ENCODE data around the gene ACOT13.

- TF ChIP-seq ELF4 (IDR thresholded peaks at IDR 0.05) (no peak), SP1 (IDR thresholded peaks at IDR 0.05) (no peak), NFRKB (IDR thresholded peaks at IDR 0.05) (no peak), PKNOX1 (IDR thresholded peaks at IDR 0.05) (no peak), FOXM1 (IDR thresholded peaks at IDR 0.05; ENCODE audit: borderline replicate concordance) (no peak), ZNF384 (IDR thresholded peaks at IDR 0.05) (no peak), LEF1 (IDR thresholded peaks at IDR 0.05; ENCODE audit: borderline replicate concordance) (no peak), SUZ12 (IDR thresholded peaks at IDR 0.05) (no peak), BHLHE40 (IDR thresholded peaks at IDR 0.05; ENCODE audit: borderline replicate concordance) (no peak), HDGF (IDR thresholded peaks at IDR 0.05; ENCODE audit: borderline replicate concordance) (no peak), CTBP1 (IDR thresholded peaks at IDR 0.05; ENCODE audit: borderline replicate concordance) (no peak), L3MBTL2 (conservative IDR thresholded peaks at IDR 0.05) (no peak), TARDBP (IDR thresholded peaks at IDR 0.05) (no peak)
Measured at GRCh38 chr6:24702720-24703282, 35.9 kb downstream of the ACOT13 start.

Data from HEK293T (cell line).